Airway epithelial cell (primary cell): ENCODE data around the gene CAVIN2. TPM values are rescaled to one million over a fixed set of nuclear protein-coding genes. Genes with fewer than 3 reads are reported as not detected.

Experiments used
- total RNA-seq: library from RNA; depleted of rRNA; stranded (reverse); fragments of >200 nt; gene quantifications from 2 replicates; pipeline ENCODE4 v1.2.3, GENCODE V29; 2015

The CAVIN2 gene, protein sequence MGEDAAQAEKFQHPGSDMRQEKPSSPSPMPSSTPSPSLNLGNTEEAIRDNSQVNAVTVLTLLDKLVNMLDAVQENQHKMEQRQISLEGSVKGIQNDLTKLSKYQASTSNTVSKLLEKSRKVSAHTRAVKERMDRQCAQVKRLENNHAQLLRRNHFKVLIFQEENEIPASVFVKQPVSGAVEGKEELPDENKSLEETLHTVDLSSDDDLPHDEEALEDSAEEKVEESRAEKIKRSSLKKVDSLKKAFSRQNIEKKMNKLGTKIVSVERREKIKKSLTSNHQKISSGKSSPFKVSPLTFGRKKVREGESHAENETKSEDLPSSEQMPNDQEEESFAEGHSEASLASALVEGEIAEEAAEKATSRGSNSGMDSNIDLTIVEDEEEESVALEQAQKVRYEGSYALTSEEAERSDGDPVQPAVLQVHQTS
- total RNA-seq, result 4.9 and 7.9 TPM in 2 replicates

DNA sequence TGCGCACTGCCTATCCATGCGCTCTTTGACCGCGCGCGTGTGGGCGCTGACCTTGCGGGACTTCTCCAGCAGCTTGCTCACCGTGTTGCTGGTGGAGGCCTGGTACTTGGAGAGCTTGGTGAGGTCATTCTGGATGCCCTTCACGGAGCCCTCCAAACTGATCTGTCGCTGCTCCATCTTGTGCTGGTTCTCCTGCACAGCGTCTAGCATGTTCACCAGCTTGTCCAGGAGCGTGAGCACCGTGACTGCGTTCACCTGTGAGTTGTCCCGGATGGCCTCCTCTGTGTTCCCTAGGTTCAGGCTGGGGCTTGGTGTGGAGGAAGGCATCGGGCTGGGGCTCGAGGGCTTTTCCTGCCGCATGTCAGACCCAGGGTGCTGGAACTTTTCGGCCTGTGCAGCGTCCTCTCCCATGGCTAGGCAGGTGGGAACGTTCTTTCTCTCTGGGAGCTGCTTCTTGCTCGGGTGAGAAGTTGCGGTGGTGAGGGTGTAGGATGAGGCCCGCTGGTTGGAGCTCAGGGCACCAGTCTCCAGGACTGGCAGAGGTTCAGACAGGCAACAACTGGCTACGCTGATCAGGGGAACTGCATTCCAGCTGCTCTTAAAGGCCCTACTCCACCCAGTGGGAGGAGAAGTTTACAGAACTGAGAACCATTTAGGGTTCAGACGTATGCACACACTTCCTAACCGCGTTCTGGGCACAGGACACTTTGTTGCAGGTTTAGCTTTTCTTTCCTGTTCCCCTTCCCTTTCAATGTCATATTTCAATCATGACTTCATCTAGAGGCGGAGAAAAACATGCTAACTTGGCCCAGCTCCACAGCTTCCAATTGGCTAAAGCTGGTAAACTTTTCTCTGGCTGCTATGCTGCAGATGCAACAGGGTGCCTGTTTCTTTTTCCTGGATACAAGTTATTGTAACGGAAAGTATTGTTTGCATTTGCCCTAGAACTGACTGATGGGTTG lies at the start of gene CAVIN2:
Gene CAVIN2, minus strand, starts transcription at position 574 of the 962 bp plus-strand sequence. Its CDS starts 163 bp downstream, at position 411.

Other genes starting within 250 kb of the CAVIN2 start
- 20.2 and 25.8 TPM in 2 replicates for gene NABP1, start 169.0 kb downstream of the CAVIN2 start, total RNA-seq